Stimulated activated CD8-positive, alpha-beta memory T cell treated with anti-CD3 and anti-CD28 coated beads, Interleukin-4, amount 100 ng/mL, for 48 hours (primary cell): ENCODE results near the gene ACSL4.
A peak's percentile ranks its signal among the peaks of the same experiment; 100 is the strongest.
"Not testable (repeated sequence)": the region's sequence is repeated elsewhere in the genome, so short reads cannot be mapped to it uniquely, and the experiment has no call there.

Source experiments
- DNase-seq: peaks from one replicate; pipeline ENCODE4 v3.0.0-alpha.2; 2020

Gene ACSL4

GRCh38 chrX:109732807-109733612 lies at the start of gene ACSL4:
ACSL4 (minus strand) TSS chrX:109733257; CDS start chrX:109683363, 49,894 bp downstream.
- DNase-seq: peak; percentile 90

DNA sequence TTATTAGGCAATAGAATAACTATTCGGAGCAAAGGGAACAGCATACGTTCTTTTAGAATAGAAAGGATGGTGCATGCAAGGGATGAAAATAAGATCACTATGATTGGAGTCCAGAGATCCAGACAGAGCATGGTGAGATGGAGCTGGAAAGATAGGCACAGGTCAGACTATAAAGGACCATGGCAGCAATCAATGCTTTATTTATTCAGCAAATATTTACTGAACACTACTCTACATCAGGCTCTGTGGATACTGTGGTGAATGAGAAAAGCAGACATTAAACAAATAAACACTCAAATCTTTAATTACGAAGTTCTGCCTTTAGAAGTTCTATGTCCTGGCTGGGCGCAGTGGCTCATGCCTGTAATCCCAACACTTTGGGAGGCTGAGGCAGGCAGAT lies 44.7 kb upstream of the ACSL4 start:
- no peak for DNase-seq

DNA sequence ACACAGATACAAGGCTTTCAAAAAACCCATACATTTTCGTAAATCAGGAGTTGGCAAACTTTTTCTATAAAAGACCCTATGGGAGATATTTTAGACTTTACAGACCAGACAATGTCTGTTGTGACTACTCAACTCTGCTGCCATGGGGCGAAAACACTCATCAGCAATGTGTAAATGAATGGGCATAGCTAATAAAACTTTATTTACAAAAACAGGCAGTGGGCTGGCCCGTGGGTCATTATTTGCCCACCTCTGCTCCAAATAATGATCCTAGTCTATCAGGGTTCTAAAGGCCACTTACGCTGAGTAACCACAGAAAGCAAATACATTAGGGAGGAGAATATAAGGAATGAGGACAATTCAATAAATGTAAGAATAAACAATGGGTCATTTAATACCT lies 43.9 kb upstream of the ACSL4 start:
- DNase-seq: no peak

GRCh38 chrX:109776432-109776831 lies 43.4 kb upstream of the ACSL4 start:
- no peak for DNase-seq

DNA sequence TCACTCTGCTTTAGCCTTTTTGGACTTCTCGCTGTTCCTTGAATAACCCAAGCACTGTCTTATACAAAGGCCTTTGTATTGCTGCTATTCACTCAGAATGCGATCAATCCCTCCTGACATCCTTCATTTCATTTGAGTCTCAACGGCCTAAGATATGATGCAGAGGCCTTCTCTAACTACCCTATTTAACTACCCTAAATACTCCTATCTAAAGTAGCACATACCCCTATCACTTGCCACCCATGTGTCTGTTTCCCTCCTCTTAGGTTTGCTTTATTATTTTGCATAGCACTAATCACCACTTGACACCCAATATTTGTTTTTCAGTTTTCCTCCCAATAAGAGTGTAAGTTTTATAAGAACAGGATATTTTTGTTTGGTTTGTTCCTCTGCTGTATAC lies 42.3 kb upstream of the ACSL4 start:
- no peak for DNase-seq

- no peak for DNase-seq
Observed at GRCh38 chrX:109774706-109775105, 41.6 kb upstream of the ACSL4 start.

- DNase-seq: no peak
Observed at GRCh38 chrX:109774136-109774535, 41.1 kb upstream of the ACSL4 start.

- DNase-seq: no peak
Observed at GRCh38 chrX:109773374-109773773, 40.3 kb upstream of the ACSL4 start.

- DNase-seq: no peak
Observed at GRCh38 chrX:109770780-109771179, 37.7 kb upstream of the ACSL4 start.

- DNase-seq: no peak
Observed at GRCh38 chrX:109760922-109761250, 27.8 kb upstream of the ACSL4 start.

DNA sequence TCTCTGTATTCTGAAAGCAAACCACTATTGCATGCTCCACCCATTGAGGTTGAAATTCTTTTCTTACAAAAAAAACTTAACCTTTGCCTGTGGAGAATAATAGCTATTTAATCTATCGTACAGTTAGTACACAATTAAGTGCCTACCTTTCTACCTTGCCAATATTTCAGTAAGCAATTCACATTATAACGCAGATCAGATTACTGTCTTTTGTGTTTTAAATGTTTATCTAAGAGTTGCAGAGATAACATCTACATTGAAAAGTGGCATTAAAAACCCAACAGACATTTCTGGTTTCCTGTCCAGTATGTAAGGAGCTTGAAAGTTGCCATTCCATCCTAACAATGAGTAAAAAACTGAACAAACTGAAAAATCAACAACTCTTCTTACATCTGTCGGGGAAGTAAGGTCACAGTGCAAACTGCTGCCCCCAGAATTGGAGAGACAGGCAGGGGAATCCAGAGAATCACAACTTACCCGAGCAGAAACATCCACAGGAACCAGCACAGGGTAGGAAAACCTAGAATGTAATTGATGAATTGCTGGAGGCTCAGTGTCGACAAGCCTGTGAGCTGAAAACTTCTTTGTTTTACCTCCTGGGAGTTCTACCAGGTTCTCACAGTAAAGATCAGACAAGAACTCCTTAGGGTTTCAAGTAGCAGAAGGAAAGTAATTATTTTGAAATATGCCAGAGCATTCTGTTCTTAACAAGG lies 27.3 kb upstream of the ACSL4 start:
- no peak for DNase-seq

- DNase-seq: no peak
Observed at GRCh38 chrX:109753256-109753655, 20.2 kb upstream of the ACSL4 start.

DNA sequence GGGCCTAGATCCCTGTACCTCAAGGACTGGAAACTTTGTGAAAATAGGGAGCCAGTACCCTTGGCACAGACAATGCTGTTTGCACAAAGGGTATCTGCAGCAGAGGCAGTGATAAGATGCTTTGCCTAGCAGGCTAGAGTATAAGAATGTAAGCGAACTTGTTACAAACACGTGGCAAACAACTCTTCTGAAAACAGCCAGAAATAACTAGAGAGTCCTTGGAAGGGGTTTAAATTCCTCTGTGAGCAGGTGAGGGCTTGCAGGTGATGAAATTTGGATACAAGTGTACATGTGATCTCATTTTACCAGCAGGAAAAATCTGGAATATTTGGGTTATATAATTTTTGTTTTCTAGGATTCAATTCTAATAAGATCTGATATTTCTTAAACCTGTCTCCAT lies 18.6 kb upstream of the ACSL4 start:
- DNase-seq: no peak

DNA sequence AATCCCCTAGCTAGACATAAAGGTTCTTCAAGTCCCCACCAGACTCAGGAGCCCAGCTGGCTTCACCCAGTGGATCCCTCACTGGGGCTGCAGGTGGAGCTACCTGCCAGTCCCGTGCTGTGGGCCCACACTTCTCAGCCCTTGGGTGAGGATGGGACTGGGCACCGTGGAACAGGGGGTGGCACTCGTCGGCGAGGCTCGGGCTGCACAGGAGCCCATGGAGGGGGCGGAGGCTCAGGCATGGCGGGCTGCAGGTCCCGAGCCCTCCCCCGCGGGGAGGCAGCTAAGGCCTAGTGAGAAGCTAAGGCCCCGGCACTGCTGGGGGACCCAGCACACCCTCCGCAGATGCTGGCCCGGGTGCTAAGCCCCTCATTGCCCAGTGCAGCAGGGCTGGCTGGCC lies 16.1 kb upstream of the ACSL4 start:
- DNase-seq: no peak

- DNase-seq: no peak
Observed at GRCh38 chrX:109747681-109748080, 14.6 kb upstream of the ACSL4 start.

DNA sequence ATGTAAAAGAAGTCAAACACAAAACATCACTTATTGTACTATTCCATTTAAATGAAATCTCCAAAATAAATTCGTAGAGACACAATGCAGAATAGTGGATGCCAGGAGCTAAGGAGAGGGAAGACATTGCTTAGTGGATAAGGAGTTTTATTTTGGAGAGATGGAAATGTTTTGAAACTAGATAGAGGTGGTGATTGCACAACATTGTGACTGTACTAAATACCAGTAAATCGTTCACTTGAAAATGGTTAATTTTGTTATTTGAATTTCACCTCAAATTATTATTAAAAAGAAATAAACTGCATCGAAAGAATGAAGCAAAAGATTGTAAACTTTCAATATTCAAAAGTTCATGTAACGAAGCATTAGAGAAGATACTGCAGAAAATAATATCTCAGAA lies 9.7 kb upstream of the ACSL4 start:
- DNase-seq: no peak

GRCh38 chrX:109740896-109741295 lies 7.8 kb upstream of the ACSL4 start:
- not testable (repeated sequence) for DNase-seq

DNA sequence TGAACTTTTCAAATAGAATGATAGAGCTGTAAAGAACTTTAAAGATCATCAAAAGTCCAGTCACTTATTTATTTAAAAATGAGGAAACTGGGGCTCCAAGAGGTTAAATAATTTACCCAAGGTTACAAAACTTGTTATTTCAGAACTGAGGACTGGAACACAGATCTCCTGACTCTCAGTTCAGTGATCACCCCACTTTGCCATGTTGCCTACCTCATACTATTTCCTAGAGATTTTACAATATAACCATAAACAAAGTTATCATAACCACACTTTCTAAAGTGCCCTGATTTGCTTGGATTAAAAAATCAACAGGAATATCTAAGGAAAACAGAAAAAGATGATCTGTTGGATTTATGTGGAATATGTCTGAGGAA lies 7.4 kb upstream of the ACSL4 start:
- DNase-seq: no peak

GRCh38 chrX:109739625-109740432 lies 6.8 kb upstream of the ACSL4 start:
- no peak for DNase-seq

DNA sequence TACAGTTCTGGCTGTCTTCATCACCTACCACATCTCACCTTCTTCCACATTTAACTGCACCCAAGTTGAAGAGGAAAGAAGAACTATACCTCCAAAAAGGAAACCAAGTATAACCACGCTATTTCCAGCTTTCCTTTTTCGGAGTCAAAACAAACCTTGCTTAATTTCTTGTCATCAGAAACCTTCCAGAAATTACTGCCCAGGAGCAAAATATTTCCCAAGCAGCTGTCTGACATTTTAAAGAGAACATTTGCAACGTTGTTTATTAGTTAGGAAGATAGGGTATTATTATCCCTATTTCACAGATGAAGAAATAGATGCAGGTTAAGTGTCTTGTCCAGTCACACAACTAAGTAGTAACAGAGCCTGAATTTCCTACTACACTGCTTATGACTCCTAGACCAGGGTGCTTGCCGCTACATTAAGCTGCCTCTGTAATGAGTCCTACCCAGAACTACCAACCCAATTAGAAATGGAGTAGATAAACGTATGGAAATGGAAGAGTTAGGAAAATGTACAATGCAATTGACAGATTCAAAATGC lies 2.2 kb upstream of the ACSL4 start:
- DNase-seq: no peak

GRCh38 chrX:109733613-109734083 lies 591 bp upstream of the ACSL4 start:
- DNase-seq: no peak

GRCh38 chrX:109732017-109732801 lies 848 bp downstream of the ACSL4 start:
- peak; percentile 34 for DNase-seq

GRCh38 chrX:109728173-109728535 lies 4.9 kb downstream of the ACSL4 start:
- DNase-seq: no peak
